NB4 (cell line): ENCODE measurements around the gene TPST1.
A peak's percentile ranks its signal among the peaks of the same experiment; 100 is the strongest.

ENCODE experiments used
- DNase-seq: peaks from one replicate; pipeline ENCODE4 v3.0.0; 2010; ENCODE audit warnings: low read depth
- H3K4me3 ChIP-seq: one replicate; pipeline ENCODE4 v1.5.1; 2011; ENCODE audit warnings: mild to moderate bottlenecking, low read depth, low read length, moderate library complexity
- CTCF ChIP-seq: IDR thresholded peaks from one replicate; pipeline ENCODE4 v1.5.1; 2012; ENCODE audit warnings: low read depth, low read length
- MAX ChIP-seq: IDR thresholded peaks from 2 replicates; pipeline ENCODE4 v1.6.1; 2011; ENCODE audit warnings: low read depth, low read length
- MYC ChIP-seq: IDR thresholded peaks from 2 replicates; pipeline ENCODE4 v1.6.1; 2011; ENCODE audit warnings: low read depth, low read length
- POLR2A ChIP-seq: IDR thresholded peaks from 2 replicates; pipeline ENCODE4 v1.6.1; 2011; ENCODE audit warnings: mild to moderate bottlenecking; ENCODE audit not compliant: insufficient read length; ENCODE audit errors: extremely low read depth

Gene TPST1

GRCh38 chr7:66190504-66190857, 14.7 kb upstream of the TPST1 start:
- H3K4me3 ChIP-seq, result no peak overlapping the region
- TF ChIP-seq MAX (no peak), POLR2A (no peak), CTCF (no peak), MYC (no peak)
- no peak for DNase-seq

- TF ChIP-seq POLR2A (no peak), MYC (no peak), CTCF (no peak), MAX (no peak)
- no peak overlapping the region for H3K4me3 ChIP-seq
- no peak for DNase-seq
These were observed 11.9 kb upstream of the TPST1 start for GRCh38 chr7:66193146-66193725.

- no peak for TF ChIP-seq MAX
- no peak for TF ChIP-seq POLR2A
- no peak for TF ChIP-seq MYC
- no peak for TF ChIP-seq CTCF
- DNase-seq, result no peak
- no peak overlapping the region for H3K4me3 ChIP-seq
These were observed 6.7 kb upstream of the TPST1 start for GRCh38 chr7:66198469-66198868.

- TF ChIP-seq MYC (no peak), MAX (no peak), POLR2A (no peak), CTCF (no peak)
- H3K4me3 ChIP-seq, result no peak overlapping the region
- no peak for DNase-seq
These were observed 6.2 kb upstream of the TPST1 start for GRCh38 chr7:66198956-66199355.

GRCh38 chr7:66202441-66202840, 2.7 kb upstream of the TPST1 start:
- no peak overlapping the region for H3K4me3 ChIP-seq
- TF ChIP-seq MYC, result no peak
- TF ChIP-seq CTCF, result no peak
- no peak for TF ChIP-seq POLR2A
- DNase-seq, result peak; percentile 25

- TF ChIP-seq MAX, result no peak
- no peak for TF ChIP-seq POLR2A
- no peak for TF ChIP-seq CTCF
- no peak for TF ChIP-seq MYC
- H3K4me3 ChIP-seq, result peak overlapping the region; percentile 54
- DNase-seq, result no peak
These were observed 582 bp downstream of the TPST1 start for GRCh38 chr7:66205741-66206090.
